Neural cell (in vitro differentiated cells): Measurements from ENCODE around the gene SBNO1.

Experiments used
- CTCF ChIP-seq: fragments of 450-650 bp; IDR thresholded peaks from 2 replicates; pipeline ENCODE4 v1.5.1; 2014; ENCODE audit warnings: antibody characterized with exemption, mild to moderate bottlenecking, moderate library complexity; ENCODE audit not compliant: poor library complexity, severe bottlenecking
- EZH2 ChIP-seq: fragments of 200-600, 300-800 bp; shearing (Covaris generic), sonication (generic); IDR thresholded peaks from 2 replicates; pipeline ENCODE4 v1.6.1; 2014; ENCODE audit warnings: antibody characterized with exemption, low read length, borderline replicate concordance, mild to moderate bottlenecking; ENCODE audit not compliant: insufficient read depth, poor library complexity, severe bottlenecking
- POLR2AphosphoS5 ChIP-seq: IDR thresholded peaks from 2 replicates; pipeline ENCODE4 v1.6.1; 2012

- TF ChIP-seq EZH2 = no peak
- TF ChIP-seq CTCF = no peak
- TF ChIP-seq POLR2AphosphoS5 = no peak
Measured at GRCh38 chr12:123286652-123287373, 77.8 kb downstream of the SBNO1 start.
